HepG2 (cell line): ENCODE measurements around the gene SGIP1. TPM values are rescaled to one million over a fixed set of nuclear protein-coding genes. Genes with fewer than 3 reads are reported as not detected.

Experiments
- ATAC-seq: fragments of 200-7000 bp; cut with Tn5 transposase; 3 replicates; pipeline ENCODE4 v1.9.1; 2020; ENCODE audit warnings: mild to moderate bottlenecking, moderate library complexity
- BruUV-seq: library from RNA; stranded (reverse); fragments of 400-500 nt; replicated peaks from 2 replicates; lab custom pipeline; 2021; lab: Mats Ljungman, UMichigan
- CTCF ChIA-PET: fragments of 300-600 bp; formaldehyde crosslinking; extraction: SDS; loops from one replicate; lab custom pipeline; 2021; ENCODE audit warnings: low total read pairs, inconsistent platforms, low intra/inter-chr PET ratio; lab: Yijun Ruan, JAX
- POLR2A ChIA-PET: fragments of 350-600 bp; sonication (Branson Sonifier 250); formaldehyde crosslinking; loops from one replicate; lab custom pipeline; 2020; ENCODE audit warnings: antibody characterized with exemption, inconsistent platforms; lab: Yijun Ruan, JAX
- DNase-seq: peaks from one replicate; pipeline ENCODE4 v3.0.0-alpha.2; 2015; ENCODE audit warnings: low spot score
- FAIRE-seq: peaks from 3 replicates; lab custom pipeline; 2011; peaks lifted over from hg19 to GRCh38; lab: Jason Lieb, UNC
- H2AFZ ChIP-seq: one replicate; pipeline ENCODE4 v1.6.1; 2011; ENCODE audit warnings: low read length, inconsistent platforms
- H3K27ac ChIP-seq: fragments of 300-600 bp; 3 replicates; pipeline ENCODE4 v1.8.0; 2011; ENCODE audit warnings: mixed run types, mild to moderate bottlenecking, mixed read lengths, low read length, inconsistent platforms; ENCODE audit not compliant: insufficient read depth; ENCODE audit errors: extremely low read length
- H3K27me3 ChIP-seq, 2 experiments: fragments of 200-600 bp in 1 of 2; 2 replicates in 1 of 2; 3 replicates in 1 of 2; pipeline versions ENCODE4 v1.6.0 to v1.8.0; 2011; ENCODE audit warnings: low read length in 2 of 2, mild to moderate bottlenecking in 2 of 2, moderate library complexity in 2 of 2, inconsistent platforms in 1 of 2; ENCODE audit not compliant: insufficient read depth in 2 of 2, control insufficient read depth in 1 of 2
- H3K36me3 ChIP-seq, 2 experiments: fragments of 200-600 bp in 1 of 2; replicated peaks in 1 of 2; 2 replicates in 1 of 2; 3 replicates in 1 of 2; pipeline versions ENCODE4 v1.5.1 to v1.8.0; 2011; ENCODE audit warnings: low read length in 2 of 2, inconsistent platforms in 1 of 2; ENCODE audit not compliant: insufficient read depth in 2 of 2, control insufficient read depth in 1 of 2
- H3K4me1 ChIP-seq: 2 replicates; pipeline ENCODE4 v1.5.1; 2012; ENCODE audit warnings: low read length, inconsistent platforms; ENCODE audit not compliant: insufficient read depth
- H3K4me2 ChIP-seq: 2 replicates; pipeline ENCODE4 v1.6.0; 2011; ENCODE audit warnings: low read depth, low read length, inconsistent platforms
- H3K4me3 ChIP-seq, 3 experiments: fragments of 200-600 bp in 1 of 3; sonication (generic), shearing (Covaris generic) in 1 of 3; replicated peaks in 1 of 3; 2 replicates each; pipeline ENCODE4 v1.5.1; 2011 to 2016; ENCODE audit warnings: low read length in 3 of 3, inconsistent platforms in 2 of 3, low read depth in 2 of 3, mild to moderate bottlenecking in 2 of 3, control low read depth in 1 of 3, mixed read lengths in 1 of 3; ENCODE audit not compliant: insufficient read depth in 1 of 3
- H3K79me2 ChIP-seq: one replicate; pipeline ENCODE4 v1.6.1; 2011; ENCODE audit warnings: low read length, inconsistent platforms; ENCODE audit not compliant: insufficient read depth
- H3K9ac ChIP-seq: 2 replicates; pipeline ENCODE4 v1.6.0; 2011; ENCODE audit warnings: mild to moderate bottlenecking, low read depth, low read length, inconsistent platforms; ENCODE audit not compliant: insufficient read depth
- H3K9me3 ChIP-seq: 2 replicates; pipeline ENCODE4 v1.5.1; 2012; ENCODE audit warnings: mild to moderate bottlenecking, low read length
- H4K20me1 ChIP-seq: 2 replicates; pipeline ENCODE4 v1.6.0; 2011; ENCODE audit warnings: inconsistent platforms, mild to moderate bottlenecking, low read length, moderate library complexity; ENCODE audit not compliant: insufficient read depth
- CREB1 ChIP-seq, 2 experiments: fragments of 450-650 bp in 1 of 2; IDR thresholded peaks; 2 replicates each; pipeline ENCODE4 v1.6.1; 2016 to 2017; ENCODE audit warnings: control low read depth in 1 of 2, mild to moderate bottlenecking in 1 of 2, missing compliant biosample characterization in 1 of 2, missing genetic modification characterization in 1 of 2
- ESRRA ChIP-seq: sonication (generic); formaldehyde crosslinking; IDR thresholded peaks from 2 replicates; pipeline ENCODE4 v1.5.1; 2020; ENCODE audit warnings: mild to moderate bottlenecking, low read depth, missing genetic modification reagents
- FOSL2 ChIP-seq: sonication (generic); formaldehyde crosslinking; IDR thresholded peaks from 2 replicates; pipeline ENCODE4 v1.4.0; 2020; ENCODE audit warnings: missing genetic modification reagents
- FOXP1 ChIP-seq, 2 experiments: fragments of 450-650 bp in 1 of 2; IDR thresholded peaks; 2 replicates each; pipeline ENCODE4 v1.6.1; 2017 to 2018; ENCODE audit warnings: antibody characterized with exemption in 1 of 2
- HDAC2 ChIP-seq: sonication (generic); formaldehyde crosslinking; IDR thresholded peaks from 2 replicates; pipeline ENCODE4 v1.4.0; 2020; ENCODE audit warnings: missing genetic modification reagents
- HMGA1 ChIP-seq: sonication (generic); formaldehyde crosslinking; conservative IDR thresholded peaks from 2 replicates; pipeline ENCODE4 v1.4.0; 2020; ENCODE audit warnings: missing genetic modification reagents
- HNF4A ChIP-seq: sonication (generic); formaldehyde crosslinking; IDR thresholded peaks from 2 replicates; pipeline ENCODE4 v1.4.0; 2020; ENCODE audit warnings: missing genetic modification reagents
- KAT8 ChIP-seq: IDR thresholded peaks from 2 replicates; pipeline ENCODE4 v1.6.1; 2016; ENCODE audit warnings: missing genetic modification reagents, missing compliant biosample characterization
- KDM2A ChIP-seq: sonication (generic); formaldehyde crosslinking; IDR thresholded peaks from 2 replicates; pipeline ENCODE4 v1.4.0; 2020; ENCODE audit warnings: low read depth, missing genetic modification reagents, borderline replicate concordance
- MTA3 ChIP-seq: sonication (generic); formaldehyde crosslinking; IDR thresholded peaks from 2 replicates; pipeline ENCODE4 v1.4.0; 2020; ENCODE audit warnings: missing genetic modification reagents
- NFATC3 ChIP-seq: sonication (generic); formaldehyde crosslinking; IDR thresholded peaks from 2 replicates; pipeline ENCODE4 v1.5.1; 2020; ENCODE audit warnings: mild to moderate bottlenecking, missing genetic modification reagents
- NFYC ChIP-seq: IDR thresholded peaks from 2 replicates; pipeline ENCODE4 v1.6.1; 2016; ENCODE audit warnings: missing genetic modification reagents, missing compliant biosample characterization
- RBFOX2 ChIP-seq: fragments of 200-400 bp; formaldehyde crosslinking; IDR thresholded peaks from 2 replicates; pipeline ENCODE4 v1.6.1; 2017; ENCODE audit warnings: low read depth, mild to moderate bottlenecking, low read length
- SAP130 ChIP-seq: IDR thresholded peaks from 2 replicates; pipeline ENCODE4 v1.6.1; 2016; ENCODE audit warnings: low read depth
- SETDB1 ChIP-seq: sonication (generic); formaldehyde crosslinking; IDR thresholded peaks from 2 replicates; pipeline ENCODE4 v1.5.1; 2020; ENCODE audit warnings: missing genetic modification reagents, mild to moderate bottlenecking, borderline replicate concordance
- ZFP37 ChIP-seq: sonication (generic); formaldehyde crosslinking; IDR thresholded peaks from 2 replicates; pipeline ENCODE4 v1.4.0; 2020; ENCODE audit warnings: missing genetic modification reagents, borderline replicate concordance
- ZNF138 ChIP-seq: sonication (generic); formaldehyde crosslinking; IDR thresholded peaks from 2 replicates; pipeline ENCODE4 v1.5.0; 2020; ENCODE audit warnings: mild to moderate bottlenecking, low read depth, missing genetic modification reagents
- ZNF160 ChIP-seq: sonication (generic); formaldehyde crosslinking; IDR thresholded peaks from 2 replicates; pipeline ENCODE4 v1.8.0; 2022; ENCODE audit warnings: mild to moderate bottlenecking, inconsistent platforms, missing genetic modification reagents
- ZNF234 ChIP-seq: sonication (generic); formaldehyde crosslinking; conservative IDR thresholded peaks from 2 replicates; pipeline ENCODE4 v1.5.1; 2020; ENCODE audit warnings: mild to moderate bottlenecking, missing genetic modification reagents
- ZNF558 ChIP-seq: sonication (generic); formaldehyde crosslinking; IDR thresholded peaks from 2 replicates; pipeline ENCODE4 v1.9.0; 2022; ENCODE audit warnings: mild to moderate bottlenecking, missing genetic modification reagents, borderline replicate concordance
- ZNF644 ChIP-seq: IDR thresholded peaks from 2 replicates; pipeline ENCODE4 v1.6.1; 2016; ENCODE audit warnings: low read depth
- WGBS: methylation state at CpG from one replicate; pipeline ENCODE4 v1.1.6; 2017; ENCODE audit warnings: low lambda C conversion rate; 5-methylcytosine and 5-hydroxymethylcytosine counted together
- in situ Hi-C: cut with HindIII; loops from 2 replicates; pipeline ENCODE4 v1.10.0; 2017; ENCODE audit warnings: low pct_unique_long_range_greater_than_20kb; ENCODE audit not compliant: extremely low pct_ligation_motif_present
- intact Hi-C: fragments of 100-400 bp; cut with micrococcal nuclease; formaldehyde crosslinking; loops from one replicate; pipeline ENCODE4 v1.10.0; 2022; ENCODE audit not compliant: unreplicated experiment
- polyA plus RNA-seq, 8 experiments: library from polyadenylated mRNA; depleted of rRNA in 3 of 8; stranded (reverse) in 7 of 8; unstranded in 1 of 8; fragments of >200 nt; fragmentation: Illumina TruSeq in 4 of 8; extraction: Trizol in 4 of 8; gene quantifications; 2 replicates each; pipeline versions ENCODE4 v1.2.1 to v1.2.3, GENCODE V29; 2011 to 2016; ENCODE audit warnings: low read depth in 4 of 8, missing spikeins in 1 of 8, mixed read lengths in 1 of 8; ENCODE audit not compliant: insufficient read depth in 1 of 8
- total RNA-seq, 5 experiments: library from RNA; depleted of rRNA; stranded (reverse); fragments of >200 nt; fragmentation: Illumina TruSeq; extraction: Trizol; gene quantifications; 2 replicates each; pipeline ENCODE4 v1.2.3, GENCODE V29; 2016; ENCODE audit warnings: low read depth in 1 of 5
- TF ChIP-seq, protein P1 (sequence below): sonication (generic); formaldehyde crosslinking; IDR thresholded peaks from 2 replicates; pipeline ENCODE4 v1.5.0; 2020; ENCODE audit warnings: mild to moderate bottlenecking, low read depth, missing genetic modification reagents, borderline replicate concordance
- TF ChIP-seq, protein P2 (sequence below): IDR thresholded peaks from 2 replicates; pipeline ENCODE4 v1.6.1; 2016; ENCODE audit warnings: low read depth
- TF ChIP-seq, protein P3 (sequence below): sonication (generic); formaldehyde crosslinking; IDR thresholded peaks from 2 replicates; pipeline ENCODE4 v1.4.0; 2020; ENCODE audit warnings: mild to moderate bottlenecking, missing genetic modification reagents
- TF ChIP-seq, protein P4 (sequence below): sonication (generic); formaldehyde crosslinking; IDR thresholded peaks from 2 replicates; pipeline ENCODE4 v1.5.0; 2020; ENCODE audit warnings: missing genetic modification reagents

Gene SGIP1
- total and polyA plus RNA-seq, 2 of the 13 experiments (the other 11 are each of a cell fraction or from before 2014, with no cell fraction given) = not detected

DNA sequence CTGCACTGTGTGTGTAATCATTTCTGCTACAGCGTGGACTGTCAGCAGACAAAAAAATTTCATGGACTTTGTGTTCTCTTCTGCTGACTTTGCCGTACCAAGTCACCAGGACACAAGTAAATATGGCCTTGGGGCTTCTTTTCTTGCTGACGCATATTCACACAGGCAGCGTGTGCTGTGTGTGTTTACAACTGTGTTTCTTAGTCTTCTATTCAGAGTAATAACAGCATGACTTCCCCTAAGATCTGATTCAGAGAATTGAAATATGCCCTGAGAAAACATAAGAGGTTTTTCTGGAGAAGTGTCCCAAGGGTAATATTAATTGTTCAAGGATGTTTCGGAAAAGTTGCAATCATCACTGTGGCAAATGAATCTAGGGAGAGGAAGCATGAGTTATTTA is 171.2 kb downstream of the SGIP1 start:
- ATAC-seq (peak; percentile 84), DNase-seq (peak; percentile 39), FAIRE-seq (peak; percentile 12)
- Histone ChIP-seq H3K9me3 (no peaks in the 10 kb centered on the region), H3K4me2 (peak overlapping the region; percentile 28; the same call in 1 of the 2 replicates), H2AFZ (no peak overlapping the region), H3K36me3 (no peaks in the 10 kb centered on the region), H3K9ac (no peak overlapping the region), H3K4me1 (peaks cover 18% of the 10 kb centered on the region), H3K27me3 (no peaks in the 10 kb centered on the region), H3K27ac (peak overlapping the region; percentile 2), H4K20me1 (no peaks in the 10 kb centered on the region), H3K79me2 (no peaks in the 10 kb centered on the region), H3K4me3 (no peak overlapping the region)
- BruUV-seq = no TSS peak
- in situ Hi-C loops (no loop called here), intact Hi-C loops (no loop called here)
- 17% methylated on average over 5 of the region's 5 CpGs for WGBS
- POLR2A ChIA-PET = no interaction called here
- CTCF ChIA-PET = no interaction called here
- TF ChIP-seq, protein P1, sequence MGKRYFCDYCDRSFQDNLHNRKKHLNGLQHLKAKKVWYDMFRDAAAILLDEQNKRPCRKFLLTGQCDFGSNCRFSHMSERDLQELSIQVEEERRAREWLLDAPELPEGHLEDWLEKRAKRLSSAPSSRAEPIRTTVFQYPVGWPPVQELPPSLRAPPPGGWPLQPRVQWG (CRISPR knock-in tag) = no peak
- 0 out of 2 replicates have a peak, but pooled peaks have one; percentile 13 for TF ChIP-seq SAP130 (CRISPR knock-in tag)
- TF ChIP-seq, protein P2, sequence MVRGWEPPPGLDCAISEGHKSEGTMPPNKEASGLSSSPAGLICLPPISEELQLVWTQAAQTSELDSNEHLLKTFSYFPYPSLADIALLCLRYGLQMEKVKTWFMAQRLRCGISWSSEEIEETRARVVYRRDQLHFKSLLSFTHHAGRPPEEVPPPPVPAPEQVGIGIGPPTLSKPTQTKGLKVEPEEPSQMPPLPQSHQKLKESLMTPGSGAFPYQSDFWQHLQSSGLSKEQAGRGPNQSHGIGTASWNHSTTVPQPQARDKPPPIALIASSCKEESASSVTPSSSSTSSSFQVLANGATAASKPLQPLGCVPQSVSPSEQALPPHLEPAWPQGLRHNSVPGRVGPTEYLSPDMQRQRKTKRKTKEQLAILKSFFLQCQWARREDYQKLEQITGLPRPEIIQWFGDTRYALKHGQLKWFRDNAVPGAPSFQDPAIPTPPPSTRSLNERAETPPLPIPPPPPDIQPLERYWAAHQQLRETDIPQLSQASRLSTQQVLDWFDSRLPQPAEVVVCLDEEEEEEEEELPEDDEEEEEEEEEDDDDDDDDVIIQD (CRISPR knock-in tag) = no peak
- no peak for TF ChIP-seq MTA3 (CRISPR knock-in tag)
- TF ChIP-seq SETDB1 (CRISPR knock-in tag) = no peak
- TF ChIP-seq RBFOX2 = no peak
- TF ChIP-seq HMGA1 = no peak
- TF ChIP-seq ZFP37 (CRISPR knock-in tag) = no peak
- TF ChIP-seq CREB1 (IDR thresholded peaks at IDR 0.05) = no peak
- TF ChIP-seq CREB1 (CRISPR knock-in tag; IDR thresholded peaks at IDR 0.05) = 0 out of 2 replicates have a peak, but pooled peaks have one; percentile 11
- TF ChIP-seq NFYC (CRISPR knock-in tag) = no peak
- no peak for TF ChIP-seq KAT8 (CRISPR knock-in tag)
- TF ChIP-seq HDAC2 (CRISPR knock-in tag) = no peak
- TF ChIP-seq, protein P3, sequence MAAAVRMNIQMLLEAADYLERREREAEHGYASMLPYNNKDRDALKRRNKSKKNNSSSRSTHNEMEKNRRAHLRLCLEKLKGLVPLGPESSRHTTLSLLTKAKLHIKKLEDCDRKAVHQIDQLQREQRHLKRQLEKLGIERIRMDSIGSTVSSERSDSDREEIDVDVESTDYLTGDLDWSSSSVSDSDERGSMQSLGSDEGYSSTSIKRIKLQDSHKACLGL (CRISPR knock-in tag) = no peak
- TF ChIP-seq HNF4A (CRISPR knock-in tag) = peak; percentile 74
- TF ChIP-seq ZNF160 (CRISPR knock-in tag) = no peak
- TF ChIP-seq ZNF138 = no peak
- peak; percentile 53 for TF ChIP-seq ZNF644 (CRISPR knock-in tag)
- TF ChIP-seq ESRRA (CRISPR knock-in tag) = no peak
- TF ChIP-seq, protein P4, sequence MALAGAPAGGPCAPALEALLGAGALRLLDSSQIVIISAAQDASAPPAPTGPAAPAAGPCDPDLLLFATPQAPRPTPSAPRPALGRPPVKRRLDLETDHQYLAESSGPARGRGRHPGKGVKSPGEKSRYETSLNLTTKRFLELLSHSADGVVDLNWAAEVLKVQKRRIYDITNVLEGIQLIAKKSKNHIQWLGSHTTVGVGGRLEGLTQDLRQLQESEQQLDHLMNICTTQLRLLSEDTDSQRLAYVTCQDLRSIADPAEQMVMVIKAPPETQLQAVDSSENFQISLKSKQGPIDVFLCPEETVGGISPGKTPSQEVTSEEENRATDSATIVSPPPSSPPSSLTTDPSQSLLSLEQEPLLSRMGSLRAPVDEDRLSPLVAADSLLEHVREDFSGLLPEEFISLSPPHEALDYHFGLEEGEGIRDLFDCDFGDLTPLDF = no peak
- TF ChIP-seq FOXP1 (IDR thresholded peaks at IDR 0.05) = no peak
- peak; percentile 63; the same call in 1 of the 2 replicates for TF ChIP-seq FOXP1 (CRISPR knock-in tag; IDR thresholded peaks at IDR 0.05)
- no peak for TF ChIP-seq KDM2A (CRISPR knock-in tag)
- no peak for TF ChIP-seq ZNF234 (CRISPR knock-in tag)
- TF ChIP-seq ZNF558 (CRISPR knock-in tag) = no peak
- TF ChIP-seq FOSL2 (CRISPR knock-in tag) = peak; percentile 34; the same call in 1 of the 2 replicates
- TF ChIP-seq NFATC3 (CRISPR knock-in tag) = no peak
